ENCODE data around the gene KCNIP1. TPM values are rescaled to one million over a fixed set of nuclear protein-coding genes. Genes with fewer than 3 reads are reported as not detected.

The KCNIP1 gene
- total RNA-seq, 1 experiment from 2014 or later: not detected

GRCh38 chr5:170469414-170469813 is 34.4 kb upstream of the KCNIP1 start:
- no peak for ATAC-seq
- CTCF ChIA-PET: no interaction called here

More at GRCh38 chr5:170469414-170469813, 34.4 kb upstream of the KCNIP1 start:
- no peaks in the 10 kb centered on the region for H3K9me2 ChIP-seq (ENCODE audit: insufficient read depth)
- H2AFZ ChIP-seq (ENCODE audit: low read depth, low read length, poor library complexity, severe bottlenecking): no peak overlapping the region
- H3K36me3 ChIP-seq (ENCODE audit: control insufficient read depth in 1 of 2, insufficient read depth in 2 of 2, low read length in 2 of 2): no peaks in the 10 kb centered on the region
- H3K27ac ChIP-seq (ENCODE audit: low read depth, low read length): no peak overlapping the region
- ChIA-PET RAD21 (ENCODE audit: low non-redundant PET in 1 of 2, low total read pairs in 2 of 2, uncharacterized antibody in 2 of 2, unreplicated experiment in 2 of 2) (no interaction called here), POLR2A (no interaction called here)
- H4K20me1 ChIP-seq (ENCODE audit: insufficient read depth): no peaks in the 10 kb centered on the region
- H3K4me3 ChIP-seq (replicated peaks in 1 of 2; ENCODE audit: low read depth in 1 of 2, low read length in 2 of 2): no peak overlapping the region
- no peaks in the 10 kb centered on the region for H3K9me3 ChIP-seq (ENCODE audit: control insufficient read depth in 1 of 2, insufficient read depth in 1 of 2, low read depth in 1 of 2, low read length in 2 of 2)
- BruUV-seq (replicated peaks): no TSS peak
- no peak overlapping the region for H3K9ac ChIP-seq (ENCODE audit: low read length)
- H3K79me2 ChIP-seq (ENCODE audit: insufficient read depth, low read length): no peaks in the 10 kb centered on the region
- no peak overlapping the region for H3K4me2 ChIP-seq (ENCODE audit: low read length)
- peaks cover 0 to 9% of the 10 kb centered on the region in 2 experiments; a peak in 1 of 4 replicates for H3K4me1 ChIP-seq (ENCODE audit: control insufficient read depth in 1 of 2, insufficient read depth in 2 of 2, low read length in 2 of 2)
- H3K27me3 ChIP-seq (ENCODE audit: insufficient read depth, low read length): peaks cover 34% of the 10 kb centered on the region
- no peak for TF ChIP-seq EZH2 (IDR thresholded peaks at IDR 0.05)
- no peak for TF ChIP-seq POLR2AphosphoS5 (IDR thresholded peaks at IDR 0.05; ENCODE audit: low read depth, low read length)
- TF ChIP-seq CEBPB (IDR thresholded peaks at IDR 0.05; ENCODE audit: low read depth): no peak
- no peak for TF ChIP-seq ZFX (IDR thresholded peaks at IDR 0.05)
- no peak for TF ChIP-seq POLR2A (IDR thresholded peaks at IDR 0.05; ENCODE audit: borderline replicate concordance, extremely low read depth, insufficient read depth, insufficient read length)
- TF ChIP-seq ELF1 (IDR thresholded peaks at IDR 0.05; ENCODE audit: borderline replicate concordance, low read depth): no peak
- TF ChIP-seq, protein P1, sequence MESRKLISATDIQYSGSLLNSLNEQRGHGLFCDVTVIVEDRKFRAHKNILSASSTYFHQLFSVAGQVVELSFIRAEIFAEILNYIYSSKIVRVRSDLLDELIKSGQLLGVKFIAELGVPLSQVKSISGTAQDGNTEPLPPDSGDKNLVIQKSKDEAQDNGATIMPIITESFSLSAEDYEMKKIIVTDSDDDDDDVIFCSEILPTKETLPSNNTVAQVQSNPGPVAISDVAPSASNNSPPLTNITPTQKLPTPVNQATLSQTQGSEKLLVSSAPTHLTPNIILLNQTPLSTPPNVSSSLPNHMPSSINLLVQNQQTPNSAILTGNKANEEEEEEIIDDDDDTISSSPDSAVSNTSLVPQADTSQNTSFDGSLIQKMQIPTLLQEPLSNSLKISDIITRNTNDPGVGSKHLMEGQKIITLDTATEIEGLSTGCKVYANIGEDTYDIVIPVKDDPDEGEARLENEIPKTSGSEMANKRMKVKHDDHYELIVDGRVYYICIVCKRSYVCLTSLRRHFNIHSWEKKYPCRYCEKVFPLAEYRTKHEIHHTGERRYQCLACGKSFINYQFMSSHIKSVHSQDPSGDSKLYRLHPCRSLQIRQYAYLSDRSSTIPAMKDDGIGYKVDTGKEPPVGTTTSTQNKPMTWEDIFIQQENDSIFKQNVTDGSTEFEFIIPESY (IDR thresholded peaks at IDR 0.05; ENCODE audit: extremely low read depth, insufficient replicate concordance, low read length): no peak
- no peak for TF ChIP-seq ZNF274 (IDR thresholded peaks at IDR 0.05; ENCODE audit: low read depth, low read length)
- TF ChIP-seq SP1 (IDR thresholded peaks at IDR 0.05; ENCODE audit: low read depth): no peak
- TF ChIP-seq FOSL1 (IDR thresholded peaks at IDR 0.05; ENCODE audit: low read depth): no peak
- TF ChIP-seq, protein P2, sequence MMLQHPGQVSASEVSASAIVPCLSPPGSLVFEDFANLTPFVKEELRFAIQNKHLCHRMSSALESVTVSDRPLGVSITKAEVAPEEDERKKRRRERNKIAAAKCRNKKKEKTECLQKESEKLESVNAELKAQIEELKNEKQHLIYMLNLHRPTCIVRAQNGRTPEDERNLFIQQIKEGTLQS (IDR thresholded peaks at IDR 0.05): no peak
- TF ChIP-seq JUND (IDR thresholded peaks at IDR 0.05): no peak
- TF ChIP-seq, protein P3, sequence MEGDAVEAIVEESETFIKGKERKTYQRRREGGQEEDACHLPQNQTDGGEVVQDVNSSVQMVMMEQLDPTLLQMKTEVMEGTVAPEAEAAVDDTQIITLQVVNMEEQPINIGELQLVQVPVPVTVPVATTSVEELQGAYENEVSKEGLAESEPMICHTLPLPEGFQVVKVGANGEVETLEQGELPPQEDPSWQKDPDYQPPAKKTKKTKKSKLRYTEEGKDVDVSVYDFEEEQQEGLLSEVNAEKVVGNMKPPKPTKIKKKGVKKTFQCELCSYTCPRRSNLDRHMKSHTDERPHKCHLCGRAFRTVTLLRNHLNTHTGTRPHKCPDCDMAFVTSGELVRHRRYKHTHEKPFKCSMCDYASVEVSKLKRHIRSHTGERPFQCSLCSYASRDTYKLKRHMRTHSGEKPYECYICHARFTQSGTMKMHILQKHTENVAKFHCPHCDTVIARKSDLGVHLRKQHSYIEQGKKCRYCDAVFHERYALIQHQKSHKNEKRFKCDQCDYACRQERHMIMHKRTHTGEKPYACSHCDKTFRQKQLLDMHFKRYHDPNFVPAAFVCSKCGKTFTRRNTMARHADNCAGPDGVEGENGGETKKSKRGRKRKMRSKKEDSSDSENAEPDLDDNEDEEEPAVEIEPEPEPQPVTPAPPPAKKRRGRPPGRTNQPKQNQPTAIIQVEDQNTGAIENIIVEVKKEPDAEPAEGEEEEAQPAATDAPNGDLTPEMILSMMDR (IDR thresholded peaks at IDR 0.05 in 2 of 3, conservative IDR thresholded peaks at IDR 0.05 in 1 of 3; ENCODE audit: borderline replicate concordance in 1 of 3, insufficient read depth in 1 of 3, low read depth in 2 of 3, low read length in 2 of 3): no peak
- no peak for TF ChIP-seq EGR1 (IDR thresholded peaks at IDR 0.05; ENCODE audit: low read depth)
- no peak for TF ChIP-seq RAD21 (IDR thresholded peaks at IDR 0.05; ENCODE audit: low read depth)
- TF ChIP-seq CBX3 (IDR thresholded peaks at IDR 0.05; ENCODE audit: low read depth): no peak
- no peak for DNase-seq (ENCODE audit: low read depth, low spot score)
- intact Hi-C loops (cut with micrococcal nuclease): no loop called here
